ENCODE data around the gene SMARCAL1. TPM values are rescaled to one million over a fixed set of nuclear protein-coding genes. Genes with fewer than 3 reads are reported as not detected.

SMARCAL1 gene
- polyA plus RNA-seq, 1 donor from 2014 or later, result 7.5 TPM

DNA sequence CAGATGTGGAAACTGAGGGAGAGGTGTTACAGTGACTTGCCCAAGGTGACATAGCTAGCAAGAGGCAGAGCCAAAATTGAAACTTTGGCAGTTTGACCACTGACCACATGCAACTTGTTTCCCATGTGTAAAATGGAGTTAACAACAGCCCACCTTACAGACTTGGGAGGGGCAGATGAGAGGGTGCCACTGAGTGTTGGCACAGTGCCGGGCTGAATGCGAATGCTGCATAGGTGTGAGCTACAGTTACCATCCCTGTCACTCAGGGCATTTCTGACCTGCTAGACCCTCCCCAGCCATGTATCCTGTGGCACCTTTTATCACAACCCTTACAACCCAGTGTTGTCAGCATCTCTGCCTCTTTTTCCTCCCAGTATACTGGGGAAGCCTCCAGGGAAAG lies 10.8 kb downstream of the SMARCAL1 start:
- no peaks in the 10 kb centered on the region for H3K9me2 ChIP-seq (ENCODE audit: insufficient read depth, low read length)

DNA sequence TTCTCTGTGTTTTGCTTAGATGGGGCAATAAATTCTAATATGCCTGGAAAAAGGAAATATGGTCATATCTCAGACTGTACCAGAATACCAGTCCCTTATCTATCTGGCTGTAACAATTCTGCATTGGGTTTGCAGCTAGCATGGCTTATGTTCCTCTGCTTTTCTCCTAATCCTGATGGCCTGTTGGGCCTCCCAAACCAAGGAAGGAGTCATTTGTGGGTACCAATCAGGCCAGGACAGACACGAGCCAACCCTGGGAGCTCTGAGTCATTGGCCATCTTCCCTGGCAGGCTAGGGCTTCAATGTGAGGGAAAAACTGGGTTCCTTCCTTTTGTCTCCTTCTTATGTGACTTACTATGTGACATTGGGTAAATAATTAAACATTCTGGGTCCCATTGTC lies 12.0 kb downstream of the SMARCAL1 start:
- Histone ChIP-seq H3K4me3 (ENCODE audit: low read length) (no peak overlapping the region), H3K9me3 (ENCODE audit: low read length) (no peaks in the 10 kb centered on the region), H3F3A (ENCODE audit: insufficient read depth, low read length, poor library complexity, severe bottlenecking) (no peaks in the 10 kb centered on the region), H3K9ac (ENCODE audit: low read length) (no peak overlapping the region), H2AFZ (ENCODE audit: low read depth, low read length) (no peak overlapping the region), H3K36me3 (ENCODE audit: insufficient read depth, low read length) (peaks cover 16% of the 10 kb centered on the region), H3K79me2 (replicated peaks; ENCODE audit: insufficient read depth, low read length) (no peaks in the 10 kb centered on the region), H4K20me1 (ENCODE audit: insufficient read depth) (no peaks in the 10 kb centered on the region), H3K4me2 (ENCODE audit: low read length) (no peak overlapping the region), H3K27me3 (ENCODE audit: insufficient read depth, low read depth, low read length) (no peaks in the 10 kb centered on the region), H3K27ac (ENCODE audit: low read length) (no peak overlapping the region), H3K9me2 (ENCODE audit: insufficient read depth, low read length) (no peaks in the 10 kb centered on the region)
- TF ChIP-seq EZH2 (IDR thresholded peaks at IDR 0.05; ENCODE audit: borderline replicate concordance, insufficient read depth, low read length, poor library complexity, severe bottlenecking) (no peak), POLR2AphosphoS5 (IDR thresholded peaks at IDR 0.05) (no peak), EP300 (conservative IDR thresholded peaks at IDR 0.05; ENCODE audit: poor library complexity, severe bottlenecking) (no peak), SMC3 (conservative IDR thresholded peaks at IDR 0.05; ENCODE audit: poor library complexity) (no peak), TAF1 (IDR thresholded peaks at IDR 0.05; ENCODE audit: low read depth) (no peak), MXI1 (conservative IDR thresholded peaks at IDR 0.05; ENCODE audit: poor library complexity, severe bottlenecking) (no peak), RAD21 (conservative IDR thresholded peaks at IDR 0.05) (no peak)
- TF ChIP-seq, protein P1, sequence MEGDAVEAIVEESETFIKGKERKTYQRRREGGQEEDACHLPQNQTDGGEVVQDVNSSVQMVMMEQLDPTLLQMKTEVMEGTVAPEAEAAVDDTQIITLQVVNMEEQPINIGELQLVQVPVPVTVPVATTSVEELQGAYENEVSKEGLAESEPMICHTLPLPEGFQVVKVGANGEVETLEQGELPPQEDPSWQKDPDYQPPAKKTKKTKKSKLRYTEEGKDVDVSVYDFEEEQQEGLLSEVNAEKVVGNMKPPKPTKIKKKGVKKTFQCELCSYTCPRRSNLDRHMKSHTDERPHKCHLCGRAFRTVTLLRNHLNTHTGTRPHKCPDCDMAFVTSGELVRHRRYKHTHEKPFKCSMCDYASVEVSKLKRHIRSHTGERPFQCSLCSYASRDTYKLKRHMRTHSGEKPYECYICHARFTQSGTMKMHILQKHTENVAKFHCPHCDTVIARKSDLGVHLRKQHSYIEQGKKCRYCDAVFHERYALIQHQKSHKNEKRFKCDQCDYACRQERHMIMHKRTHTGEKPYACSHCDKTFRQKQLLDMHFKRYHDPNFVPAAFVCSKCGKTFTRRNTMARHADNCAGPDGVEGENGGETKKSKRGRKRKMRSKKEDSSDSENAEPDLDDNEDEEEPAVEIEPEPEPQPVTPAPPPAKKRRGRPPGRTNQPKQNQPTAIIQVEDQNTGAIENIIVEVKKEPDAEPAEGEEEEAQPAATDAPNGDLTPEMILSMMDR (IDR thresholded peaks at IDR 0.05; ENCODE audit: poor library complexity, severe bottlenecking), result no peak
- TF ChIP-seq, protein P2, sequence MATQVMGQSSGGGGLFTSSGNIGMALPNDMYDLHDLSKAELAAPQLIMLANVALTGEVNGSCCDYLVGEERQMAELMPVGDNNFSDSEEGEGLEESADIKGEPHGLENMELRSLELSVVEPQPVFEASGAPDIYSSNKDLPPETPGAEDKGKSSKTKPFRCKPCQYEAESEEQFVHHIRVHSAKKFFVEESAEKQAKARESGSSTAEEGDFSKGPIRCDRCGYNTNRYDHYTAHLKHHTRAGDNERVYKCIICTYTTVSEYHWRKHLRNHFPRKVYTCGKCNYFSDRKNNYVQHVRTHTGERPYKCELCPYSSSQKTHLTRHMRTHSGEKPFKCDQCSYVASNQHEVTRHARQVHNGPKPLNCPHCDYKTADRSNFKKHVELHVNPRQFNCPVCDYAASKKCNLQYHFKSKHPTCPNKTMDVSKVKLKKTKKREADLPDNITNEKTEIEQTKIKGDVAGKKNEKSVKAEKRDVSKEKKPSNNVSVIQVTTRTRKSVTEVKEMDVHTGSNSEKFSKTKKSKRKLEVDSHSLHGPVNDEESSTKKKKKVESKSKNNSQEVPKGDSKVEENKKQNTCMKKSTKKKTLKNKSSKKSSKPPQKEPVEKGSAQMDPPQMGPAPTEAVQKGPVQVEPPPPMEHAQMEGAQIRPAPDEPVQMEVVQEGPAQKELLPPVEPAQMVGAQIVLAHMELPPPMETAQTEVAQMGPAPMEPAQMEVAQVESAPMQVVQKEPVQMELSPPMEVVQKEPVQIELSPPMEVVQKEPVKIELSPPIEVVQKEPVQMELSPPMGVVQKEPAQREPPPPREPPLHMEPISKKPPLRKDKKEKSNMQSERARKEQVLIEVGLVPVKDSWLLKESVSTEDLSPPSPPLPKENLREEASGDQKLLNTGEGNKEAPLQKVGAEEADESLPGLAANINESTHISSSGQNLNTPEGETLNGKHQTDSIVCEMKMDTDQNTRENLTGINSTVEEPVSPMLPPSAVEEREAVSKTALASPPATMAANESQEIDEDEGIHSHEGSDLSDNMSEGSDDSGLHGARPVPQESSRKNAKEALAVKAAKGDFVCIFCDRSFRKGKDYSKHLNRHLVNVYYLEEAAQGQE (IDR thresholded peaks at IDR 0.05; ENCODE audit: borderline replicate concordance), result no peak

More for the DNA sequence above, 10.8 kb downstream of the SMARCAL1 start:
- Histone ChIP-seq H4K20me1 (ENCODE audit: insufficient read depth) (no peaks in the 10 kb centered on the region), H3K9me3 (ENCODE audit: low read length) (no peaks in the 10 kb centered on the region), H2AFZ (ENCODE audit: low read depth, low read length) (no peak overlapping the region), H3K79me2 (replicated peaks; ENCODE audit: insufficient read depth, low read length) (no peaks in the 10 kb centered on the region), H3K27ac (ENCODE audit: low read length) (no peak overlapping the region), H3K4me2 (ENCODE audit: low read length) (no peak overlapping the region), H3K27me3 (ENCODE audit: insufficient read depth, low read depth, low read length) (no peaks in the 10 kb centered on the region), H3F3A (ENCODE audit: insufficient read depth, low read length, poor library complexity, severe bottlenecking) (no peaks in the 10 kb centered on the region), H3K9ac (ENCODE audit: low read length) (no peak overlapping the region), H3K4me3 (ENCODE audit: low read length) (no peak overlapping the region), H3K36me3 (ENCODE audit: insufficient read depth, low read length) (peaks cover 16% of the 10 kb centered on the region)
- TF ChIP-seq RAD21 (conservative IDR thresholded peaks at IDR 0.05) (no peak), EZH2 (IDR thresholded peaks at IDR 0.05; ENCODE audit: borderline replicate concordance, insufficient read depth, low read length, poor library complexity, severe bottlenecking) (no peak), MXI1 (conservative IDR thresholded peaks at IDR 0.05; ENCODE audit: poor library complexity, severe bottlenecking) (no peak), SMC3 (conservative IDR thresholded peaks at IDR 0.05; ENCODE audit: poor library complexity) (no peak), POLR2AphosphoS5 (IDR thresholded peaks at IDR 0.05) (no peak), TAF1 (IDR thresholded peaks at IDR 0.05; ENCODE audit: low read depth) (no peak), EP300 (conservative IDR thresholded peaks at IDR 0.05; ENCODE audit: poor library complexity, severe bottlenecking) (no peak)
- TF ChIP-seq, protein P1 (IDR thresholded peaks at IDR 0.05; ENCODE audit: poor library complexity, severe bottlenecking), result no peak
- TF ChIP-seq, protein P2 (IDR thresholded peaks at IDR 0.05; ENCODE audit: borderline replicate concordance), result no peak

Data from neural cell (in vitro differentiated cells).